Suppressor macrophage treated with lipopolysaccharide for 1 hour (primary cell): ENCODE data around the gene CCDC196.
A peak's percentile ranks its signal among the peaks of the same experiment; 100 is the strongest.
"Not testable (repeated sequence)": the region's sequence is repeated elsewhere in the genome, so short reads cannot be mapped to it uniquely, and the experiment has no call there.

ENCODE experiments used
- DNase-seq, 3 donors: peaks; one replicate each; pipeline ENCODE4 v3.0.0-alpha.2; 2020 to 2022

The CCDC196 gene

GRCh38 chr14:66496188-66496807 lies 10.1 kb downstream of the CCDC196 start:
- DNase-seq: no peak

DNA sequence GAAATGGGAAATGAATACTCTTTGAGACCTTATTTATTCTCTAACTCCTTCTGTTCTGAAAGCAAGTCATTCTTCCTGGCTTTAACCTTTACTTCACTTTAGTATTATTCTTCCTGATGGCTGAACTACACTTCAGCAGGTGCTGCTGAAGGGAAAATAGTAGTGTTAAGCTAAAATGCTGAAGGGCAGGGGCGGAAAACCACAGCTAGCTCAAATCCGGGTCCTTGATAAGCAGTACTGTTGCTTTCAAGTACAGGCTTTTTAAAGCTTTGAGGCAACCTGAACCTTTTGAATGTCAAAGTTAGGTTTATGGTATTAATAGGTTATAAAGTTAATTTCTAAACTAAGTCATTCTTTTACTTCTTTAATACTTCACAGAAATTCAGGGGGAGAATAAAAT lies 10.7 kb downstream of the CCDC196 start:
- no peak for DNase-seq

- no peak for DNase-seq
These were observed 12.1 kb downstream of the CCDC196 start for GRCh38 chr14:66498311-66498710.

GRCh38 chr14:66501592-66501991 lies 15.4 kb downstream of the CCDC196 start:
- peak in 1 of 3 donors; percentile 2 for DNase-seq

DNA sequence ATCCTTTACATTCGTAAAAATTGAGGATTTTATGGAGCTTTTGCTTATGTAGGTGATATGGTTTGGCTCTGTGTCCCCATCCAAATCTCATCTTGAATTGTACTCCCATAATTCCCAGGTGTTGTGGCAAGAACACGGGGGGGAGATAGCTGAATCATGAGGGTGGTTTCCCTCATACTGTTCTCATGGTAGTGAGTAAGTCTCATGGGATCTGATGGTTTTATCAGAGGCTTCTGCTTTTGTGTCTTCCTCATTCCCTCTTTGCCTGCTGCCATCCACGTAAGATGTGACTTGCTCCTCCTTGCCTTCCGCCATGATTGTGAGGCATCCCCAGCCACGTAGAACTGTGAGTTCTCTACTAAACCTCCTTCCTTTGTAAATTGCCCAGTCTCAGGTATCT lies 16.7 kb downstream of the CCDC196 start:
- DNase-seq: peak; percentile 53 to 68 (median 64)

DNA sequence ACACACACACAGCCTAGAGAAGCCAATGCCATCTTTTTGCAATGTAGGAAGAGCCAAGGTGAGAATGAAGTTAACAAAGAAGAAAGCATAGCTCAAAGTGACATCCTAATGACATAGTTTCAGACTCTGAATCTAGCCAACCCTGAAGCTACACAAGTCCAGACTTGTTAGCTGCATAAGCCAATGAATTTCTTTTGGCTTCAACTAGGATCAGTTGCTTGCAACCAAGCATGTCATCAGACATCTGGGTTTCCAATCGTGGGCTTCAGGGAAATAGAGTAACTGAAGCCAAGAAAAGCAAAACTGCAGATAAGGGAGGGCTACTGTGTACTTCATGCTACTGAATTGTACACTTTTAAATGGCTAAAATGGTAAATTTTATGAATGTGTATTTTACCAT lies 17.4 kb downstream of the CCDC196 start:
- peak in 1 of 3 donors; percentile 1 for DNase-seq

- no peak for DNase-seq
These were observed 21.1 kb downstream of the CCDC196 start for GRCh38 chr14:66507181-66507721.

- peak; percentile 96 for DNase-seq
These were observed 21.8 kb downstream of the CCDC196 start, which contains the start of gene GPHN for GRCh38 chr14:66507722-66508546. Gene GPHN (plus strand): TSS chr14:66508147.

GRCh38 chr14:66508547-66508845 lies 22.3 kb downstream of the CCDC196 start:
- DNase-seq: no peak

DNA sequence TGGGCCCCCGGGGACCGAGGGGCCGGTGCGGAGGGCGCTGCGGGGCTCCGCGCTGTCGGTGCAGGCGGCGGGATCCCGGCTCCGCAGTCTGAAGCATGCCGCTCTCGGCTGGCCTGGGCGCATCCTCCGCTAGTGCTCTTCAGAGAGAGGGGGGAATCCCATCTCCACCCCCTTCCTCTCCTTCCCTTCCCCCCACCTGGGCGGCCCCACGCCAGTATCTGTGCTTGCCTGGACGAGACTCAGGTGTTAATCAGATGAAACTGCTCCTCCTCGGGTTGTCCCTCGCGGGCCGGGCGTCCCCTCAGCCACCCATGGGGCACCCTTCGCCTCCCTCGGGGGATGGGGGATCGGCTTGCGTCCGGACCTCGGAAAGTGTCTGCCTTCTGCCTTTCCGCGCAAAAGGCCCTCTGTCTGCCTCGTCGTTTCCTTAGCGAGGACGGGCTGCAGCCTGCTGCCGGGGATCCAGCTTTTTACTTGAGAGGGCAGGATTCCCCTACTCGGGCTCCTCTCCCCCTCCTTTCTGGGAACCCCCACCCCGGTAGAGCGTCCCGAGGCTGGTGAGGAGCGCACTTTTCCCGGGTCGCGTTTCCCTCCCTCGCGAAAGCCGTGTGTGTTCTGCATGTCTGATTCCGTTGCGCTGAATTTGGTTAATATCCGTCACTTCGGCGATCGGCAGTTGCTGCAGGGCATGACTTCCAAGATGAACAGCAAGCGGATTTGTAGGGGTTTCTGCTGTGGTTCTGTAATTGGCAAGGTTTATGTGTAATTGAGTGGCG lies 22.9 kb downstream of the CCDC196 start:
- peak; percentile 29 to 61 (median 33) for DNase-seq

DNA sequence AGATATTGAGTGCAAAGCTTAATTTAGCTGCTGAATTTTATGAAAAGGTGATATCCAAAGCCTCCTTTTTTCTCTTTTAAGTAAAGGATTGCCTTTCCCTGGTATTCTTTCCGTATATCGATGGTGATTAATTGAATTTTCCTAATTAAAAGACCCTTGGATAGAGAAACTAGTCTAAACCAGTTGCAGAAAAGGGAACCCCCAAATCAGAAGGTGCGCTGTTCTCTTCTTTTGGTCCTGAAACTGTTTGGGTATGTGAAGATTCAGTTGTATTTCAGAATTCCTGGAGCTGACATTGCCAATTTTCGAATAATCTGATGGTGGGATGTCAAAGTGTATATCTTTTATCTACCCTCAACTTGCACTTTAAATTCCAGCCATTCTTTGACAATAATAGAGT lies 23.7 kb downstream of the CCDC196 start:
- DNase-seq: peak in 1 of 3 donors; percentile 10

GRCh38 chr14:66511849-66512248 lies 25.7 kb downstream of the CCDC196 start:
- DNase-seq: no peak

GRCh38 chr14:66514213-66514612 lies 28.0 kb downstream of the CCDC196 start:
- DNase-seq: peak; percentile 41 to 80 (median 77)

DNA sequence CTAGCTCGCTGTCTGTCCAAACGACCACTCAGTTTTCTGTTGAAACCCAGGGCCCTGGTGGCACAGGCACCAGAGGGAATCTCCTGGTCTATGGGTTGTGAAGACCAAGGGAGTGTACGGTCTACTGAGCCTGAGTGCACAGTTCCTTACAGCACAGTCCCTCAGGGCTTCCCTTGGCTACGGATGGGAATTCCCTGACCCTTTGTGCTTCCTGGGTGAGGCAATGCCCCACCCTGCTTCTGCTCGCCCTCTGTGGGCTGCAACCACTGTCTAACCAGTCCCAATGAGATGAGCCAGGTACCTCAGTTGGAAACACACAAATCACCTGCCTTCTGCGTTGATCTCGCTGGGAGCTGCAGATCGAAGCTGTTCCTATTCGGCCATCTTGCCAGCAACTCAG lies 44.4 kb downstream of the CCDC196 start:
- peak in 2 of 3 donors; percentile 10 to 25 for DNase-seq

- no peak for DNase-seq
These were observed 52.9 kb downstream of the CCDC196 start for GRCh38 chr14:66539034-66539433.

- no peak for DNase-seq
These were observed 53.9 kb downstream of the CCDC196 start for GRCh38 chr14:66540038-66540437.

- DNase-seq: no peak
These were observed 55.5 kb downstream of the CCDC196 start for GRCh38 chr14:66541627-66542026.

- DNase-seq: no peak
These were observed 57.8 kb downstream of the CCDC196 start for GRCh38 chr14:66543996-66544395.

DNA sequence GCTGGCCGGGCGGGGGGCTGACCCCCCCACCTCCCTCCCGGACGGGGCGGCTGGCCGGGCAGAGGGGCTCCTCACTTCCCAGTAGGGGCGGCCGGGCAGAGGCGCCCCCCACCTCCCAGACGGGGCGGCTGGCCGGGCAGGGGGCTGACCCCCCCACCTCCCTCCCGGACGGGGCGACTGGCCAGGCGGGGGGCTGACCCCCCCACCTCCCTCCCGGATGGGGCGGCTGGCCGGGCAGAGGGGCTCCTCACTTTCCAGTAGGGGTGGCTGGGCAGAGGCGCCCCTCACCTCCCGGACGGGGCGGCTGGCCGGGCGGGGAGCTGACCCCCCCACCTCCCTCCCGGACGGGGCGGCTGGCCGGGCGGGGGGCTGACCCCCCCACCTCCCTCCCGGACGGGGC lies 59.0 kb downstream of the CCDC196 start:
- DNase-seq: not testable (repeated sequence)

DNA sequence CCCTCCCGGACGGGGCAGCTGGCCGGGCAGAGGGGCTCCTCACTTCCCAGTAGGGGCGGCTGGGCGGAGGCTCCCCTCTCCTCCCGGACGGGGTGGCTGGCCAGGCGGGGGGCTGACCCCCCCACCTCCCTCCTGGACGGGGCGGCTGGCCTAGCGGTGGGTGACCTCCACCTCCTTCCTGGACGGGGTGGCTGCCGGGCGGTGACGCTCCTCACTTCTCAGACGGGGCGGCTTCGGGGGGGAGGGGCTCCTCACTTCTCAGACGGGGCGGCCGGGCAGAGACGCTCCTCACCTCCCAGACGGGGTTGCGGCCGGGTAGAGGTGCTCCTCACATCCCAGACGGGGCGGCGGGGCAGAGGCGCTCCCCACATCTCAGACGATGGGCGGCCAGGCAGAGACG lies 59.6 kb downstream of the CCDC196 start:
- DNase-seq: not testable (repeated sequence)
